Tibial nerve (tissue), 4 donors: ENCODE results near the gene EGFL7. TPM values are rescaled to one million over a fixed set of nuclear protein-coding genes. Genes with fewer than 3 reads are reported as not detected.

Experiments
- DNase-seq, 2 donors: peaks; one replicate each; pipeline ENCODE4 v3.0.0-alpha.2; 2019; ENCODE audit warnings: low spot score in 2 of 2
- H3K27ac ChIP-seq, 4 donors: fragments of 200-600 bp; sonication (generic) in 3 of 4; one replicate each; pipeline ENCODE4 v1.5.1; 2017 to 2019; ENCODE audit warnings: mild to moderate bottlenecking in 1 of 4
- H3K27me3 ChIP-seq, 2 donors: fragments of 200-600 bp; sonication (generic) in 1 of 2; one replicate each; pipeline versions ENCODE4 v1.5.1 to v1.6.0; 2017 to 2019
- H3K36me3 ChIP-seq, 3 donors: fragments of 200-600 bp; sonication (generic); one replicate each; pipeline ENCODE4 v1.5.1; 2018 to 2019
- H3K4me1 ChIP-seq, 4 donors: fragments of 200-600 bp; sonication (generic) in 3 of 4; one replicate each; pipeline ENCODE4 v1.5.1; 2017 to 2019
- H3K4me3 ChIP-seq, 4 donors: fragments of 200-600 bp; sonication (generic) in 3 of 4; one replicate each; pipeline ENCODE4 v1.5.1; 2017 to 2019; ENCODE audit warnings: mild to moderate bottlenecking in 1 of 4, moderate library complexity in 1 of 4
- H3K9me3 ChIP-seq, 4 donors: fragments of 200-600 bp; sonication (generic) in 3 of 4; one replicate each; pipeline ENCODE4 v1.5.1; 2017 to 2019
- CTCF ChIP-seq, 5 experiments: fragments of 200-600 bp in 3 of 5; fragments of 450-650 bp in 2 of 5; sonication (generic) in 3 of 5; IDR thresholded peaks; one replicate each; pipeline ENCODE4 v1.5.1; 2016 to 2019; ENCODE audit warnings: antibody characterized with exemption in 5 of 5, mild to moderate bottlenecking in 3 of 5, moderate library complexity in 2 of 5
- EP300 ChIP-seq, 2 donors: sonication (generic); formaldehyde crosslinking; IDR thresholded peaks; one replicate each; pipeline ENCODE4 v1.6.1; 2017; ENCODE audit warnings: antibody characterized with exemption in 2 of 2, mild to moderate bottlenecking in 1 of 2
- POLR2A ChIP-seq, 2 donors: fragments of 450-650 bp; IDR thresholded peaks; one replicate each; pipeline ENCODE4 v1.6.1; 2017; ENCODE audit warnings: antibody characterized with exemption in 2 of 2, mild to moderate bottlenecking in 2 of 2, moderate library complexity in 2 of 2
- WGBS, 2 donors: methylation state at CpG; one replicate each; pipeline ENCODE4 v1.1.5; 2018; 5-methylcytosine and 5-hydroxymethylcytosine counted together
- total RNA-seq, 4 donors: library from RNA; depleted of rRNA; stranded (reverse); fragments of >200 nt; gene quantifications; one replicate each; pipeline ENCODE4 v1.1.0, GENCODE V29; 2016

Gene EGFL7
- total RNA-seq, 4 donors from 2014 or later = 95.2 to 229 (median 179) TPM

- TF ChIP-seq CTCF (IDR thresholded peaks at IDR 0.05) (no peak), EP300 (IDR thresholded peaks at IDR 0.05) (no peak), POLR2A (IDR thresholded peaks at IDR 0.05) (no peak)
- H3K36me3 ChIP-seq = no peaks in the 10 kb centered on the region
- DNase-seq = no peak
Observed at GRCh38 chr9:136696502-136696901, 33.8 kb downstream of the EGFL7 start.

GRCh38 chr9:136697146-136697820, 34.6 kb downstream of the EGFL7 start:
- no peak for DNase-seq
- H3K27me3 ChIP-seq = peaks cover 0 to 38% of the 10 kb centered on the region in 2 donors
- H3K27ac ChIP-seq = peak overlapping the region in 1 of 4 donors; percentile 11
- H3K9me3 ChIP-seq = no peaks in the 10 kb centered on the region
- H3K36me3 ChIP-seq = no peaks in the 10 kb centered on the region
- 34 to 37% methylated on average over 23 of the region's 23 CpGs for WGBS, 2 donors
- peaks cover 0 to 25% (median 2%) of the 10 kb centered on the region in 4 donors for H3K4me1 ChIP-seq
- TF ChIP-seq CTCF (IDR thresholded peaks at IDR 0.05) (no peak), POLR2A (IDR thresholded peaks at IDR 0.05) (no peak), EP300 (IDR thresholded peaks at IDR 0.05) (no peak)
- H3K4me3 ChIP-seq = no peak overlapping the region

More at GRCh38 chr9:136696502-136696901, 33.8 kb downstream of the EGFL7 start:
- Histone ChIP-seq H3K9me3 (no peaks in the 10 kb centered on the region), H3K4me1 (peaks cover 0 to 25% (median 2%) of the 10 kb centered on the region in 4 donors), H3K27ac (no peak overlapping the region), H3K4me3 (no peak overlapping the region), H3K27me3 (peaks cover 0 to 33% of the 10 kb centered on the region in 2 donors)
- 61 to 80% methylated on average over 4 to 9 of the region's 9 CpGs for WGBS, 2 donors

DNA sequence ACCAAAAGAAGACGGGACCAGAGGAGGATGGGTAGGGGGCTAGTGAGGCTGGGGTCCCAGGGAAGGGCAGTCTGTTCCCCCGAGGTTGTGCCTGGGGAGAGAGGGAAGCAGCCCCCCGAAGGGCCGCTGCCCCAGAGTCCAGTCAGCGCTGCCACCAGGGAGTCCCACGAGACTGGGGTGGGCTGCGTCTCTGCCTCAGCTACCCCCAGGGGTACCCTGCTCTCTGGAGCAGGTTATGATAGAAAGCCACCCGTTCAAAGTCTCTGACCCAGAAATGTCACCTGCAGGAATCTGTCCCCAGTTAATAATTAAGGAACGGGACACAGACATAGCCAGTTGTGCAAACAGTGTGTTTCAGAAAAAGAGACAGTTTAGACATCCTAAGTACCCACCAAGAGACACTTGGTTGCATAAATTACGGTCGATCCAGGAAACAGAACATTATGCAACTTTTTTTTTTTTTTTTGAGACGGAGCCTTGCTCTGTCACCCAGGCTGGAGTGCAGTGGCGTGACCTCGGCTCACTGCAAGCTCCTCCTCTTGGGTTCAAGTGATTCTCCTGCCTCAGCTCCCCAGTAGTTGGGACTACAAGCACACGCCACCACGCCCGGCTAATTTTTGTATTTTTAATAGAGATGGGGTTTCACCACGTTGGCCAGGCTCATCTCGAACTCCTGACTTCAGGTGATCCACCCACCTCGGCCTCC, 35.3 kb downstream of the EGFL7 start:
- H3K36me3 ChIP-seq = no peaks in the 10 kb centered on the region
- H3K27ac ChIP-seq = peak overlapping the region in 1 of 4 donors; percentile 11
- no peak for TF ChIP-seq CTCF (IDR thresholded peaks at IDR 0.05)
- TF ChIP-seq EP300 (IDR thresholded peaks at IDR 0.05) = no peak
- no peak for TF ChIP-seq POLR2A (IDR thresholded peaks at IDR 0.05)
- H3K27me3 ChIP-seq = peaks cover 0 to 38% of the 10 kb centered on the region in 2 donors
- H3K4me3 ChIP-seq = no peak overlapping the region
- peaks cover 0 to 25% (median 2%) of the 10 kb centered on the region in 4 donors for H3K4me1 ChIP-seq
- no peak for DNase-seq
- no peaks in the 10 kb centered on the region for H3K9me3 ChIP-seq
- WGBS, 2 donors = 58 to 67% methylated on average over 19 to 20 of the region's 20 CpGs

- 77 to 79% methylated on average over 11 of the region's 11 CpGs for WGBS, 2 donors
- TF ChIP-seq EP300 (IDR thresholded peaks at IDR 0.05) (no peak), POLR2A (IDR thresholded peaks at IDR 0.05) (no peak), CTCF (IDR thresholded peaks at IDR 0.05) (no peak)
- peaks cover 0 to 21% (median 2%) of the 10 kb centered on the region in 4 donors for H3K4me1 ChIP-seq
Observed at GRCh38 chr9:136698635-136699246, 36.0 kb downstream of the EGFL7 start.

More at GRCh38 chr9:136698635-136699246, 36.0 kb downstream of the EGFL7 start:
- no peak for DNase-seq
- H3K4me3 ChIP-seq = no peak overlapping the region
- H3K27ac ChIP-seq = no peak overlapping the region
- no peaks in the 10 kb centered on the region for H3K9me3 ChIP-seq
- H3K27me3 ChIP-seq = peaks cover 0 to 38% of the 10 kb centered on the region in 2 donors
- H3K36me3 ChIP-seq = no peaks in the 10 kb centered on the region
